Tongue (tissue), 2 donors: Measurements from ENCODE around the gene PLA2G6. TPM values are rescaled to one million over a fixed set of nuclear protein-coding genes. Genes with fewer than 3 reads are reported as not detected.
"Not testable (repeated sequence)": the region's sequence is repeated elsewhere in the genome, so short reads cannot be mapped to it uniquely, and the experiment has no call there.

Experiments
- DNase-seq: peaks from one replicate; pipeline ENCODE4 v3.0.0-alpha.2; 2015
- total RNA-seq: library from RNA; depleted of rRNA; stranded (reverse); fragments of >200 nt; gene quantifications from one replicate; pipeline ENCODE4 v1.2.3, GENCODE V29; 2014

Gene PLA2G6
- total RNA-seq, 1 donor from 2014 or later: 15.3 TPM

DNA sequence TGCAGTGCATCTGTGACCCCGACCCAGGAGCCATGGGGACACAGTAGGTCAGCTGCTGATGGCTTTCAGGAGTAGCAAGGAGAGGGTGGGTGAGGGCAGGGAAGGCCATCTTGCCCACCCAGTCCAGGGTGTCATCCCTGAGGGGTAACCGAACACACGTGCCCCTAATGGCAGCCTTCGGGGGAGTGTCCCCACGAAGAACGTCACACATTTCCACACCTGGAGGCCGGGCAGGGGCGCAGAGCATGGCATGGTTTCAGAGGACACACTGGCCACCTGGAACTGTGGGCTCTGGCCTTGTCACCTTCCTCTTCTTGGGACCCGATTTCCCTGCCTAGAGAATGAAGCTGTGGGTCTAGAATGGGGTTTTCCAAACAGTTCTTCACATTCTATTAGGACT, 51.8 kb downstream of the PLA2G6 start:
- DNase-seq: no peak

DNA sequence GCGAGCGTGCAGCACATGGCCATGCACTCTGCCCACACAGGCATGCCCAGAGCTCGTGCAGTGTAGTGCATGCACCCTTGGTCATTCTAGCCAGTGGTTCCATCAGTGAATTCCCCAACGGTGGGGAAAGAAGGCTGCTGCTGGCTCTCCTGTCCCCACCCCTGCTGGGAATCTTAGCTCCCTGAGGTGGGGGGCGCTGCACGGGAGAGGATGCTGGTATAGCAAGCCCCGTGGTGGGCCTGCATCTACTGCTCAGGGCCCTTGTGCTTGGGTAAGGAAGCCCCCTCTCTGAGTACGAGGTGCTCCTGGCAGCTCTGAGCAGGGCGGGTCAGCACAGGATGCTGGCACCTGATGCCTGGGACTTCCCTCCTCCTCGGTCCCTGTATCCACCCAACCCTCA, 52.6 kb downstream of the PLA2G6 start:
- DNase-seq: no peak

DNA sequence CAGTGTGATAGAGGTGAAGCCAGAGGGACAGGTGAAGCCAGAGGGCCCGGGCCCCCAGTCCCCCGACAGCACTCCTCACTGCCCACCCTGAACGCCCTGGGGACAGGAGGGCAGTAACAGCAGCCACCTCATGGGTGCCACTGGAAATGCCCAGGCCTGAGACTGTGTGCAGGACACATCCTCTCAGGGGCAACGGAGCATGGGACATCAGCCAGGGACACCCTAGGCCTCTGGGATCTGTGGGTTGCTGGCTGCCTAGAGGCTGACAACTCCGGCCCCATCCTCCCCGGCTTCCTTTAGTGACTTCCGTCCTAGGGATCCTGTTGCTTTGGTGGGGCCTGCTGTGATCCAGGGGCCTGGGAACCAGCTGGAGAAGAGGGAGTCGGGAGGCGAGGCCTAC, 53.8 kb downstream of the PLA2G6 start:
- DNase-seq: no peak

DNA sequence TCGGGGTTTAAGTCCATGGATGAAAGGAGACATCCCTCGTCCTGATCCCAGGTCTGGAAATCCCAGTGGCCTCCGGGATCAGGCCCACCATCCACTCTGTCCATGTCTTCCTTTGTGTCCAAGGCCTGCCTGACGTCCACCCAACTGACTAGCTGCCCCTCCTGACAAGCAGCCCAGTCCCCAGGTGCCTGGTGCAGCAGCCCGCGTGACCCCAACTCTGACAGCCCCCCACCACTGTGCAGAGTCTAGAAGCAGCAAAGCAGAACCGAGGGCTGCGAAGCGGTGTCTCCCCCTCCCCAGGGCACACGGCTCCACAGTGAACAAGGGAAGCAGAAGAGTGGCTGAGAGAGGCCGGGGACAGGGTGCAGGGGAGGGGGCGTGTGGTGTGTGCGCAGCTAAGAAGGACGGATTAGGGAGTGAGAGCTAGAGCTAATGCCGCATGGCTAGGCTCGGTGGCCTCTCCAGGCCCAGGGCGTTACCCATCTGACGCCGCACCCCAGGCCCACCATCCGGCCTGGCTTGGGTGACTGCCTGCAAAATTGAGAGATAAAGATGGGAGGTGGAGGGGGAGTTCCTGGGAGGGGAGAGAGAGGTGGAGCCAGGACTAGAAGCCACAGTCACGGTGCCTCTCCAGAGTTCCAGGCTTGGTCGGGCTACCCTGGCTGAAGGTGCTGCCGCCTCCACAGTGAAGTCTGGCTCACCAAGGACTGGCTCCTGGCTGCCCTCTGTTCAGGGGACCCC, 54.5 kb downstream of the PLA2G6 start:
- no peak for DNase-seq

DNA sequence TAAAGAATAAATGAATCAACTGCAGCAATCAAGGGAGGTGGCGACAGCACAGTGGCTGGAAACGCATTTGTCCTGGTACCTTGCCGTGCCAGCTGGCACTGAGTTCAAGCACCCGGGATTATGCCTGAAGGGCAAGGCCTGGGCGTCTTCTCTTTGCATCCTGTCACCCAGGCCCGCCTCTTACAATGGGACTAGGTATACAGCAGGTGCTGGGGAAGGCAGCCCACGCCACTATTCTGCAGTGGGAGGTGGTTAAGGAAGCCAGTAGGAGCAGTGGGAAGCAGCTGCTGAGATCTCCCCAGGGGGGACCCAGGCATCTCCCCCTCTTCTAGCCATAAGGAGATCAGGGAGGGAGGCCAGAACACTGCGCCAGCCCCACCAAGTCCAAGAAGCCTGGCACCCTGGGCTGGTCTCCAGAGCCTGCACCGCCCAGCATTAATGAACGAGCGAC, 55.9 kb downstream of the PLA2G6 start:
- DNase-seq: no peak

DNA sequence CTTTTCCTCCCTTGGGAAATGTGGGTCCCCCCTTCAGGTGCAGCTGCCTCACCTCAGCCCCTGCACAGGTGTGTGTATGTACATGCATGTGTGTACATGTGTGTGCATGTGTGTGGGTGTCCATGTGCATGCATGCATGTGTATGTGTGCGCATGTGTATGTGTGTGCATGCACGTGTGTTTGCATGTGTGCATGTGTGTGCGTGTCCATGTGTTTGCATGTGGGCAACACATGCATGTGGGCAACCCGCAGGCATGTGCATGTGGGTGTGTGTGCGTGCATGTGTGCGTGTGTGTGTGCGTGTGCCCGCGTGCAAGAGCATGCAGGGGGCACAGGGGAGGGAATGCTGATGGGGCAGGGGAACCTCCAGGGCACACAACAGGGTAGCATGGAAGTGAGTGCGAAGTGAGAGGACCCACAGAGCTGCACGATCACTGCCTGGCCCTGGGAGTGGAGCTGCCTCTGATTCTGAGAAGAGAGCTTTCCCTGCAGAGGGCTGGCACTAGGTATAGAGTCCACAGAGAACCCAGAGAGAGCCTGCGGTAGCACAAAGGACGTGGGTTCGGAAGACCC, 56.5 kb downstream of the PLA2G6 start:
- no peak for DNase-seq

DNA sequence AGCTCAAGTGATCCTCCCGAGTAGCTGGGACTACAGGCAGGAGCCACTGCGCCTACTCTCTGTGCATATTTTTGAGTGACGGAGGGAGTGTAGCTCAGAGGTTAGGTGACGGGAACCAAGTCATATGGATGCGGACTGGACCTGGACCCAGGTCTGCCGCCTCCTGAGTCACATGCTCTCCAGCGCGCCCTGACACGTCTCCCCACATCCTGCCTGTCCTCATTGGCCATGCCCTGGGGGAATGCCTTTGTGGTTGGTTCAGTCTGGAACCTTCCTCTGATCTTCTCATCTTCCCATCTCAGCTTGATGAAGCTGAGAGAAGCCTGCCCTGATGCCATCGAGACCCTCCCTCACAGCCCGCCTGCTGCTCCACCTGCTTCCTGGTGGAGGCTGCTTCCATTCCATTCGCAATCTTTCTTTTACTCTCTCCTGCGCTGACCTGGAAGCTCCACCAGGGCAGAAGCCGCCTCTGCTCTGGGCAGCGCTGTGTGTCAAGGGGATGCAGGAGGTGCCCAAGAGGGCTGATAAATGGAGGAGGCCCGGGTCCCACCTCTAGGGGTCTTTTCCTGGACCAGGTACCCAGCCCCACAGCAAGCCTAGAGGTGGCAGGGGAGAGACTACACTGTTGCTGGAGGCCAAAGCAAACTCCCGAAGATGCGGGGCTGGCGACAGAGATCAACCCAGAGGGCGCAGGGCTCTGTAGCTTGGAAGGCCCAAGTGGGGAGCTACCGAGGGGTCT, 57.2 kb downstream of the PLA2G6 start:
- DNase-seq: no peak

DNA sequence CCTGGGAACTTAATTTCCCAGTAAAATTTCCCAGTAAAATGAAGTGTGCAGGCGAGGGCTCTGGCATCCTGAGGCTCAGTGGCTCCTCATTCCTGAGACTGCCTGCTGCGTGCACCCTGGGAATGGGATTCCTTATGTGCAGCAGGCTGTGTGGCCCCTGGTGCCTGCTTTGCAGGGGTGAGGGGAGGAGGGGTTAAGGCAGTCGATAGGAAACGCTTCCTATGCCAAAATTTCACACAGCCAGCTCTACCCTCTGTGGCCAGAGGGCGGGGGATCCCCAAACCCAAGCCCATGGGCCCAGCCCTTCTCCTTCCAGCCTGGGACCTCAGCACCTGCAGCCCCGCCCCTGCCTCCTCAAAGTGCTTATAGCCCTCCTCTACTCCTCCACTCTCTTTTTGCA, 59.0 kb downstream of the PLA2G6 start:
- DNase-seq: no peak

DNA sequence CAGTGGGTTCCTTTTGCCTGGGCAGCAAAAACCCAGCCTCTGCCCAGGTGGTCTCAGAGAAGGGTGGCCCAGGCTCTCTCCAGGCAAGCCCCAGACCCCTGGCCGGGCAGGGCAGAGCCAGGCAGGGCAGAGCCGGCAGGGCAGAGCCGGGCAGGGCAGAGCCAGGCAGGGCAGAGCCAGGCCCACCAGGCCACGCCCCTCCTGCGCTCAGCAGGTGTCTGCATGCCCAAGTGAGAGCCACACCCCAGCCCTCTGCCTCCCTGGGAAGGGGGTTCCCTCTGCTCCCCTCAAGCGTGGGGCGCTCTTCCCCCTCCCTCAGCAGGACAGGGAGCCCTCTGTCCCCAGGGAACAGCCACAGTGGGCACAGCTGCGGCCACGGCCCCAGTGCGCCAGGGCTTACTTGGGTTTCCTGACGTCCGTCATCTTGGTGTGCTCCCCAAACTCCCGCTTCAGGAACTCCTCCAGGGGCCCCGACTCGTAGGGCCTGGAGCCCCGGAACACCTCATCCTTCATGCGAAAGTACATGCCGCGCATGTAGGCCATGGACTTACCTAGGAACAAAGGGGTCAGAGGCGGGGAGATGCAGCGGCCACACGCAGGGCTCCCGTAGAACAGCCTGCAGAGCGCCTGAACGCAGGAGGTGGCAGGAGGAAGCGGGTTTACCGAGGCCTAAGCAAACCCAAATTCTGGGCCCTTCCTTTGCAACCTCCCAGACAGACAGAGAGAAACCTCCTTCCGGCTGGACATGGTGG, 61.1 kb downstream of the PLA2G6 start:
- no peak for DNase-seq

DNA sequence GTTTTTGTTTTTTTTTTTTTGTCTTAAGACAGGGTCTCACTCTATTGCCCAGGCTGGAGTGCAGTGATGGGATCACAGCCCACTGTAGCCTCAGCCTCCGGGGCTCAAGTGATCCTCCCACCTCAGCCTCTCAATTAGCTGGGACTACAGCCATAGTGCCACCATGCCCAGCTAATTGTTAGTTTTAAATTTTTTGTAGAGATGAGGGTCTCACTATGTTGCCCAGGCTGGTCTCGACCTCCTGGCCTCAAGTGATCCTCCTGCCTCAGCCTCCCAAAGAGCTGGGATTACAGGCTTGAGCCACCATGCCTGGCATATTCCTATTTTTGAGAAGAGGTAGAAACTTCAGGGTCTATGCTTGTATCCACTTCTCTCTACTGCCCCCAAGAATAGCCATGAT, 62.9 kb downstream of the PLA2G6 start:
- DNase-seq: not testable (repeated sequence)

DNA sequence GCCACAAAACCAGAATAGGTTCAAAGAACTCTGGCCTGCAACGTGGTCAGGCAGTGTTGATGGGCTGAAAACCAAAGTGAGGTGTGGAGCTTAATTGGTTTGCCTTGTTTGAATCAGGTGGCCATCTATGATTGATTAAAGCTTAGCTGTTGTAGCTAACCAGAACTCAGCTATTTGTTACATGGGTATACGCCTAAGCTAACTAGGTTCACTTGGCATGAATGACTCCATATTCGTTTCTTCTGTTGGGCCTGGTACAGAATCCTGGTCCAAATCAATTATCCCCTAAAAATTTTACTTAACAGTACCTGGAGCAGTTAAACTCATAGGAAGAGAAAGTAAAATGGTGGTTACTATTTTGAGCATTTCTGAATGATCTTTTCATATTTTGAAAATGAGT, 63.4 kb downstream of the PLA2G6 start:
- DNase-seq: no peak

DNA sequence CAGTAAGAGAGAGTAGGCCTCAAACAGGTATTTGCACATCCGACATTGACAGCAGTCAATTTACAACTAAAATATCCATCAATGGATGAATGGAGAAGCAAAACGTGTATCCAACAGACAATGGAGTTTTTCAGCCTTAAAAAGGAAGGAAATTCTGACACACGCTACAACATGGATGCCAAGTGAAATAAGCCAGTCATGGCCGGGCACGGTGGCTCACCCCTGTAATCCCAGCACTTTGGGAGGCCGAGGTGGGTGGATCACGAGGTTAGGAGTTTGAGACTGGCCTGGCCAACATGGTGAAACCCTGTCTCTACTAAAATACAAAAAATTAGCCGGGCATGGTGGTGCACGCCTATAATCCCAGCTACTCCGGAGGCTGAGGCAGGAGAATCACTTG, 64.1 kb downstream of the PLA2G6 start:
- not testable (repeated sequence) for DNase-seq

DNA sequence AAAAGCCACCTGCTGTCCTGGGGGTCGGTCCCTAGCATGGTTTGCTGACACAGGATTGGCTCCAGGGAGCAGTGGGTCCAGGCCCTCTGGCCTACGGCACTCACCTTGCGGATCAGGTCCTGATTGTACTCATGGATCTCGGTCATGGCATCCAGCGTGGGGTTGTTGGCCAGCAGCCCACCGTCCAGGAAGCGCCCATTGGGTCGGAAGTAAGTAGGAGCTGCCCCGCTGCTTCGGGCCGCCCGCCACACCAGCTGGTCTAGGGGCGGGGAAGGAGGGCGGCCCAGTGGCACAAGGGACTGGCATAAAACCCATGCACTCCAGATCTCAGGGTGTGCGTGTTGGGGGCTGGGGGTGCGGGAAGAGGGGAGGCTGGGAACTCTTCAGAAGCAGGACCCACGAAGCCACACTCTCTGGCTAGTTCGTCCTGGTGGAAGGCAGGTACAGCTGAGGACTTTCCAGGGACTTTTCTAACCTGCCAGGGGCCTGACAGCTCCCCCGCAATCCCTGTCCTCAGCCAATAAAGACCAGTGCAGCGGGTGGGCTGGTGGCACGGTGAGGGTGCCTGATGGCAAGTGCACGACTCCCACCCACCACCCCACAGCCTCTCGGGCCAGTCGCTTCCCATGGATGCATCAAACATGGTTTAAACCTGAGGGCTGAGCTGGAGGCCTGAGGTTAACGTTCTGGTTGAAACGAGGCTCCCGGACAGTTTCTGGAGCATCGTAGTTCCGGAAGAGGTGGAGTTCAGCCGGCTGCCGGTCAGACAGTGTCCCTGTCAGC, 66.0 kb downstream of the PLA2G6 start:
- DNase-seq: no peak

DNA sequence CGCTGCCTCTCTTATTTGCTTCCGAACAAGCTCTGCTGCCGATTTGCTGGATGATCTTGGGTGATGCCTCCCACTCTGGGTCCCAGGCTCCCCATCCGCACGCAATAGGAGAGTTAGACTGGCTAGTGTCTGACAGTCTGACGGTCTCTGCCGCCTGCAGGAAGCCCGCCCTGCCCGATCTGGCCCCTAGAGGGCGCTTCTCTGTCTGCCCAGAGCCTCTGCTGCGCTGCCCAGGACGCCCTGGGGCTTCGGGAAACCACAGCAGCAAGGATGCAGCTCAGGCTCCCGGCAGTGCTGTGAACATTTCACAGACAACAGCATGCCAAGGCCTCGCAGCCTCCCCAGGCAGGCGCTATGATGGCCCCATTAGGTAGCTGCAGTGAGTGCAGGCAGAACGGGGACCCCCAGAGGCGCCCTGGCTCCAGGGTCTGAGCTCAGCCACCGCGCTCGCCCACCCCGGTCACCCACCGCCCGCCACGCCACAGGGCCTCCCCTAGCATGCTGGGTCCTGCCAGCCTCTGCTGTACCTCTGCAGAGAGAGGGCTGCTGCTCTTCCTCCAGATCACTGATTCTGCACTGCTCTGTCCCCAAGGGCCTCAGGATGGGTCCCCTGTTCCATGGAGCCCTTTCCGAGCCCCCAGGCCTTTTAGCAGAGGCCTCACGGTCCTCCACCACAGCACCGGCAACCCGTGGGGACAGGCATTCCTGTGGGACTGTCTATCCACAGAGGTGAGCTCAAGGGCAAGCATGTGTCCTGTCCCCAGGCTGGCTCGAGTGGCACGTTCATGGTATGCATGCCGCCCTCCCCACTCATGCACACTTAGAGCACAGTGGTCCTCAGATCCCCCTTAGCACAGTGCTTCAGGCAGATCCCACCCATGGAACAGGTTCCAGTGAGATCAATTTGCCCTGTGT, 66.9 kb downstream of the PLA2G6 start:
- DNase-seq: peak; percentile 88

DNA sequence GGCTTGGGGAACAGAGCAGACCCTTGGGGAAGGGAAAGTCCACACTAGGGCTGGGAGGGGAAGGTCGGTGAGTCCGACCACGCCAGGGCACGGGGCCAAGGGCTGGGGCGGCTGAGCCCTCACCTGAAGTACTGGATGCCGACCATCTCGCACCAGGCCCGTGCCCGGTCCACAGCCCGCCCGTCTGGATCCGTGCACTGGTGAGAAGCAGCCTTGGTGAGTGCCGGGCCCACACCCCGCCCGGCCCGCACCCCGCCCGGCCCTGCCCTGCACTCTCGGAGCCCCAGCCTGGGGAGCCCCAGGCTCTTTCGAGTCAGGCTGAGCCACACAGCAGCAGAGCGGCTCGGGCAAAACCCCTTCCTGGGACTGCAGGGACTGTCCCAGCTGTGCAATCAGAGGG, 69.2 kb downstream of the PLA2G6 start:
- DNase-seq: no peak

DNA sequence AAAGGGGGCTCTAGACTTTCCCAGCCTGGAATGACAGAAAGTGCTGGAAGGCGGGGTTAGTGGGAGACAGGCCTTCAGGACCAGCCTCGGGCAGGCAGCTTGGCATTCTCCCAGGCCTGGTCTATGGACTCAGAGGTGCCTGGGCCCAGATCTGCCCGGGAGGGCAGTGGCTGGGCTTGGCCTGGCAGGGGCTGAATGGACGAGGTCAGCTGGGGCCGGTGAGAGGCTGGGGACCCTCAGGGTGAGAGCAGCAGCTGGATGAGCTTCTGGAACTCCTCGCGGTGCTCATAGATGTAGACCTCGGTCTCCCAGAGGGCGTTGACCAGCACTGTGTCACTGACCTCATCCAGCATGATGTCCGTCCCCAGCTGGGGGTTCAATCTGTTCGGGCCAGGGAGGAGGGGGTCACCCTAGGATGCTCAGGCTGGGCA, 69.7 kb downstream of the PLA2G6 start:
- no peak for DNase-seq

DNA sequence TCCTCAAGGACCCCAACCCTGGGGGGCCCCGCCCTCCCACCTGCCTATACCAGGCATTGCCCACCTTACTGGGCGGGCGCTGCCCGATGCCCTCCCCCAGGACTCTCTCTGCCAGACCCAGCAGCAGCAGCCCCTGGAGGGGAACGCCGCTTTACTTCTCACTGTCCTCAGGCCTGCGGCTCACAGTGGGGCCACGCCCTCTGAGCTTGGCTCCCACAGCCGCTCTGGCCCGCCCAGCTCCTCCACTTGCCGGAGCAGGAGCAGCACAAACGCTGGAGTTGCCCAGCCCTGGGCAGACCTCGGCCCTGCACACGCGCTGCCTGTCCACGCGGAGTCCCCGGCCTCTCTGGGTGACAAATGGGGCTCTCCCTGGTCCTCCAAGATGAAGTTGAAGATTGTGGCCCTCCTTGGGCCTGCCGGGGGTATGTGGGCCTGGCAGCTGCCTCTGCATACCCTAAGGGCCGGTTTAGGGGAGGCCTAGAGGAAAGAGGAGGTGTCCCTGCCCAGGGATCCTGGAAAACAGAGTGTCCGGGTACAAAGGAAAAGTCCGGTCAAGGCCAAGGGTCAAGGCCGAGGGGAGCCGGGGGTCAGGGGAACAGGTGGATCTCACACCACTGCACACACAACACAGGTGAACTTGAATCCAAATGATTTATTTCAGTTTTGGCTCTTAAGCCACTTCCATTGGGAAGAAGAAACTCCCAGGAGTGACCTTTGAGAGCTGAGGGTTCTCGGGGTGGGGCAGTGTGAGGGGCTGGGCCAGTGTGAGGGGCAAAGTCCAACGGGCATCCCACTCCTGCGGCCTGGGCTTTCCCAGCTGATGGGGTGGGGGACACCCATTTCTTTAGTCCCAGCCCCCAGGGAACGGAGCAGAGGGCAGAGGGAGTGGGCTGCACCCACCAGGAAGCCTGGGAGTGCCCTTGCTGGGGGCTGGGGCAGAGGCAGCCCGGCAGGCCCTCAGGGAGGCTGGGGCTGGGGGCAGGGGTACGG, 70.5 kb downstream of the PLA2G6 start:
- DNase-seq: peak; percentile 32

DNA sequence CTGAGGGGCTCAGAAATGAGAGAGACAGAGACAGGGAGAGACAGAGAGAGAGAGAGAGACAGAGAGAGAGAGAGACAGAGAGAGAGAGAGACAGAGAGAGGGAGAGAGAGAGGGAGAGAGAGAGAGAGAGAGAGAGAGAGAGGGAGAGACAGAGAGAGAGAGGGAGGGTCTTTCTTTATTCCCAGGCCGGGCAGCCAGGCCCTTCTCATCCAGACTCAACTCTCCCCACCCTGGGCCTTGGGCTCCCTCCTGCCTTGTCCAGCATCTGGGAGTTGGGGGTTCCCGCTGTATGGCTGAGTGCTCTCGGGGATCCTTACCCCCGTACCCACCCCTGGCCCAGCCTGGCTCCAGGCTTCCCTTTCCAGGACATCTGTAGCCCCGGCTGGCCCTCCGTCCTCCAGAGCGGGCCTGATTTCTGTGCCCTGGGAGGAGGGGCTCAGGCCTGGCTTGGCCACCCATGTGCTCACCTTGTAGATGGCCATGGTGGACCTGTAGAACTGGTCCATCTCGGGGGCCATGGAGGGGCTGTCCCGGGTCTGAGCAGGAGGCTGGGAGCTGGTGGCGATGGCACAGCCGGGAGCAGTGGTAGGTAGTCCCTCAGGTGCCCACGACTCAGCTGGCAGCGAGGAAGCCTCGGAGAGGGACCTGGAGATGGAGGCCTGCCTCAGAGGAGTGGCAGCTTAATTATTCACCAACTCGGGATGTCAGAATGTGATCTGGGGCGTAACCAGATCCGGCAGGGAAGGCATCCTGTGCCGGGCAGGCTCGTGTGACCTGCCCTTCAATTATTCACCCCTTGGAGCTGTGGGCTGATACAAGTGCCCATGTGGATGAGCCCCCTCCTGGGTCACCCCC, 71.4 kb downstream of the PLA2G6 start, which contains the start of gene BAIAP2L2:
BAIAP2L2 (minus strand) TSS at position 677 of the 855 bp plus-strand sequence; CDS start at position 518, 159 bp downstream.
- no peak for DNase-seq
